BLaER1 (cell line): ENCODE results near the gene CEACAM8.
"Not testable (repeated sequence)": the region's sequence is repeated elsewhere in the genome, so short reads cannot be mapped to it uniquely, and the experiment has no call there.

Source experiments
- H3K27ac ChIP-seq: shearing (Covaris generic); formaldehyde crosslinking; 2 replicates; pipeline ENCODE4 v1.8.1; 2022
- H3K27me3 ChIP-seq: shearing (Covaris generic); formaldehyde crosslinking; 2 replicates; pipeline ENCODE4 v1.8.1; 2022
- H3K36me3 ChIP-seq: shearing (Covaris generic); formaldehyde crosslinking; 2 replicates; pipeline ENCODE4 v1.8.1; 2022
- H3K4me1 ChIP-seq: shearing (Covaris generic); formaldehyde crosslinking; 2 replicates; pipeline ENCODE4 v1.8.1; 2022
- H3K4me2 ChIP-seq: shearing (Covaris generic); formaldehyde crosslinking; 2 replicates; pipeline ENCODE4 v1.8.1; 2022
- H3K4me3 ChIP-seq: shearing (Covaris generic); formaldehyde crosslinking; 2 replicates; pipeline ENCODE4 v1.8.1; 2022
- H3K9ac ChIP-seq: shearing (Covaris generic); formaldehyde crosslinking; 2 replicates; pipeline ENCODE4 v1.8.1; 2022
- H3K9me3 ChIP-seq: shearing (Covaris generic); formaldehyde crosslinking; 2 replicates; pipeline ENCODE4 v1.8.1; 2022
- H4K20me1 ChIP-seq: shearing (Covaris generic); formaldehyde crosslinking; 2 replicates; pipeline ENCODE4 v1.8.1; 2022
- Cebpa-rat ChIP-seq: shearing (Covaris generic); IDR thresholded peaks from 2 replicates; pipeline ENCODE4 v1.8.1; 2022

The CEACAM8 gene

GRCh38 chr19:42594617-42595489 is at the start of gene CEACAM8:
TSS of gene CEACAM8 (minus strand) at chr19:42594924. CDS start at chr19:42594828, 96 bp downstream.
- Histone ChIP-seq H4K20me1 (peaks cover 9% of the 10 kb centered on the region), H3K27ac (no peak within 1 kb of the TSS)
- TF ChIP-seq Cebpa-rat: no peak

GRCh38 chr19:42639324-42640092 is 44.8 kb upstream of the CEACAM8 start:
- H3K4me1 ChIP-seq, H3K36me3 ChIP-seq, H4K20me1 ChIP-seq, H3K27ac ChIP-seq, H3K4me2 ChIP-seq, H3K27me3 ChIP-seq, H3K4me3 ChIP-seq, H3K9ac ChIP-seq: not testable (repeated sequence)
- peaks cover 12% of the 10 kb centered on the region for H3K9me3 ChIP-seq

More at GRCh38 chr19:42594617-42595489, at the start of gene CEACAM8:
- no peaks in the 10 kb centered on the region for H3K36me3 ChIP-seq
- no peak within 1 kb of the TSS for H3K4me3 ChIP-seq
- H3K9me3 ChIP-seq: peaks cover 3% of the 10 kb centered on the region; the same call in 1 of the 2 replicates
- H3K4me2 ChIP-seq: no peak within 1 kb of the TSS
- no peaks in the 10 kb centered on the region for H3K27me3 ChIP-seq
- H3K9ac ChIP-seq: no peak within 1 kb of the TSS
- peaks cover 6% of the 10 kb centered on the region; the same call in 1 of the 2 replicates for H3K4me1 ChIP-seq

- Histone ChIP-seq H3K4me2 (no peak overlapping the region), H3K9ac (no peak overlapping the region), H3K4me3 (no peak overlapping the region), H3K27me3 (no peaks in the 10 kb centered on the region), H4K20me1 (no peaks in the 10 kb centered on the region), H3K36me3 (no peaks in the 10 kb centered on the region), H3K27ac (no peak overlapping the region), H3K4me1 (no peaks in the 10 kb centered on the region), H3K9me3 (peaks cover 6% of the 10 kb centered on the region)
- no peak for TF ChIP-seq Cebpa-rat
Observed at GRCh38 chr19:42635233-42635539, 40.5 kb upstream of the CEACAM8 start.

GRCh38 chr19:42634409-42635232 is 39.9 kb upstream of the CEACAM8 start:
- Histone ChIP-seq H3K4me1 (no peaks in the 10 kb centered on the region), H3K27ac (no peak overlapping the region)
- no peak for TF ChIP-seq Cebpa-rat

GRCh38 chr19:42629191-42629590 is 34.5 kb upstream of the CEACAM8 start:
- Histone ChIP-seq H3K4me2 (no peak overlapping the region), H3K27ac (no peak overlapping the region), H3K27me3 (no peaks in the 10 kb centered on the region), H3K36me3 (no peaks in the 10 kb centered on the region), H3K4me1 (no peaks in the 10 kb centered on the region), H4K20me1 (no peaks in the 10 kb centered on the region), H3K9me3 (peaks cover 12% of the 10 kb centered on the region), H3K4me3 (no peak overlapping the region), H3K9ac (no peak overlapping the region)
- no peak for TF ChIP-seq Cebpa-rat

More at GRCh38 chr19:42634409-42635232, 39.9 kb upstream of the CEACAM8 start:
- Histone ChIP-seq H3K27me3 (no peaks in the 10 kb centered on the region), H3K9ac (no peak overlapping the region), H3K36me3 (no peaks in the 10 kb centered on the region), H3K4me3 (no peak overlapping the region), H3K9me3 (peaks cover 5% of the 10 kb centered on the region), H3K4me2 (no peak overlapping the region), H4K20me1 (no peaks in the 10 kb centered on the region)

- Histone ChIP-seq H4K20me1 (no peaks in the 10 kb centered on the region), H3K27ac (no peak overlapping the region), H3K9me3 (peaks cover 12% of the 10 kb centered on the region), H3K9ac (no peak overlapping the region), H3K4me1 (no peaks in the 10 kb centered on the region), H3K4me3 (no peak overlapping the region), H3K36me3 (no peaks in the 10 kb centered on the region), H3K27me3 (no peaks in the 10 kb centered on the region), H3K4me2 (no peak overlapping the region)
- no peak for TF ChIP-seq Cebpa-rat
Observed at GRCh38 chr19:42628411-42629140, 33.9 kb upstream of the CEACAM8 start.

- H3K27ac ChIP-seq: no peak overlapping the region
- no peak overlapping the region for H3K4me2 ChIP-seq
- no peak for TF ChIP-seq Cebpa-rat
- no peaks in the 10 kb centered on the region for H4K20me1 ChIP-seq
- H3K4me3 ChIP-seq: no peak overlapping the region
- H3K4me1 ChIP-seq: no peaks in the 10 kb centered on the region
- no peaks in the 10 kb centered on the region for H3K27me3 ChIP-seq
- no peaks in the 10 kb centered on the region for H3K36me3 ChIP-seq
- peaks cover 12% of the 10 kb centered on the region for H3K9me3 ChIP-seq
- H3K9ac ChIP-seq: no peak overlapping the region
Observed at GRCh38 chr19:42627916-42628315, 33.2 kb upstream of the CEACAM8 start.

- Histone ChIP-seq H3K9ac (no peak overlapping the region), H3K27me3 (no peaks in the 10 kb centered on the region), H3K4me3 (no peak overlapping the region), H3K4me1 (no peaks in the 10 kb centered on the region), H3K27ac (no peak overlapping the region), H3K36me3 (no peaks in the 10 kb centered on the region), H3K9me3 (peaks cover 12% of the 10 kb centered on the region), H3K4me2 (no peak overlapping the region), H4K20me1 (no peaks in the 10 kb centered on the region)
- no peak for TF ChIP-seq Cebpa-rat
Observed at GRCh38 chr19:42626181-42626580, 31.5 kb upstream of the CEACAM8 start.

GRCh38 chr19:42619271-42619670 is 24.5 kb upstream of the CEACAM8 start:
- no peak for TF ChIP-seq Cebpa-rat
- Histone ChIP-seq H3K9me3 (no peaks in the 10 kb centered on the region), H3K4me1 (no peaks in the 10 kb centered on the region), H3K4me2 (no peak overlapping the region), H3K4me3 (no peak overlapping the region), H3K9ac (no peak overlapping the region), H3K27ac (no peak overlapping the region), H3K27me3 (no peaks in the 10 kb centered on the region), H3K36me3 (no peaks in the 10 kb centered on the region), H4K20me1 (no peaks in the 10 kb centered on the region)
